ENCODE data around the gene METTL23.
"Not testable (repeated sequence)": the region's sequence is repeated elsewhere in the genome, so short reads cannot be mapped to it uniquely, and the experiment has no call there.

Gene METTL23

GRCh38 chr17:76687298-76688164, 39.1 kb upstream of the METTL23 start:
- no peak overlapping the region for H3K4me3 ChIP-seq (ENCODE audit: low read length)
- no peak for TF ChIP-seq ZNF274 (IDR thresholded peaks at IDR 0.05; ENCODE audit: low read depth, low read length)

- TF ChIP-seq ZNF274 (IDR thresholded peaks at IDR 0.05; ENCODE audit: low read depth, low read length), result no peak
- H3K4me3 ChIP-seq (ENCODE audit: low read length), result no peak overlapping the region
Measured at GRCh38 chr17:76688165-76688622, 38.4 kb upstream of the METTL23 start.

GRCh38 chr17:76689859-76690258, 36.8 kb upstream of the METTL23 start:
- H3K4me3 ChIP-seq (ENCODE audit: low read length), result no peak overlapping the region
- TF ChIP-seq ZNF274 (IDR thresholded peaks at IDR 0.05; ENCODE audit: low read depth, low read length), result no peak

GRCh38 chr17:76690596-76691280, 35.9 kb upstream of the METTL23 start:
- no peak overlapping the region for H3K4me3 ChIP-seq (ENCODE audit: low read length)
- no peak for TF ChIP-seq ZNF274 (IDR thresholded peaks at IDR 0.05; ENCODE audit: low read depth, low read length)

GRCh38 chr17:76691379-76692191, 35.1 kb upstream of the METTL23 start:
- no peak overlapping the region for H3K4me3 ChIP-seq (ENCODE audit: low read length)
- TF ChIP-seq ZNF274 (IDR thresholded peaks at IDR 0.05; ENCODE audit: low read depth, low read length), result no peak

GRCh38 chr17:76695059-76695831, 31.4 kb upstream of the METTL23 start:
- H3K4me3 ChIP-seq (ENCODE audit: low read length), result no peak overlapping the region
- no peak for TF ChIP-seq ZNF274 (IDR thresholded peaks at IDR 0.05; ENCODE audit: low read depth, low read length)

GRCh38 chr17:76696763-76697701, 29.6 kb upstream of the METTL23 start:
- H3K4me3 ChIP-seq (ENCODE audit: low read length), result no peak overlapping the region
- TF ChIP-seq ZNF274 (IDR thresholded peaks at IDR 0.05; ENCODE audit: low read depth, low read length), result no peak

- H3K4me3 ChIP-seq (ENCODE audit: low read length), result no peak overlapping the region
- no peak for TF ChIP-seq ZNF274 (IDR thresholded peaks at IDR 0.05; ENCODE audit: low read depth, low read length)
Measured at GRCh38 chr17:76697702-76698465, 28.8 kb upstream of the METTL23 start.

GRCh38 chr17:76698466-76698977, 28.1 kb upstream of the METTL23 start:
- H3K4me3 ChIP-seq (ENCODE audit: low read length), result not testable (repeated sequence)

- no peak overlapping the region for H3K4me3 ChIP-seq (ENCODE audit: low read length)
- TF ChIP-seq ZNF274 (IDR thresholded peaks at IDR 0.05; ENCODE audit: low read depth, low read length), result no peak
Measured at GRCh38 chr17:76700270-76700616, 26.4 kb upstream of the METTL23 start.

- H3K4me3 ChIP-seq (ENCODE audit: low read length), result no peak overlapping the region
- no peak for TF ChIP-seq ZNF274 (IDR thresholded peaks at IDR 0.05; ENCODE audit: low read depth, low read length)
Measured at GRCh38 chr17:76700617-76701470, 25.8 kb upstream of the METTL23 start.
